GM18909 (cell line): ENCODE data around the gene RPS21.

ENCODE experiments used
- ATAC-seq: cut with Tn5 transposase; IDR thresholded peaks from one replicate; pipeline ENCODE4 v1.9.1; 2021; ENCODE audit warnings: mild to moderate bottlenecking; ENCODE audit not compliant: unreplicated experiment, poor library complexity

The RPS21 gene

DNA sequence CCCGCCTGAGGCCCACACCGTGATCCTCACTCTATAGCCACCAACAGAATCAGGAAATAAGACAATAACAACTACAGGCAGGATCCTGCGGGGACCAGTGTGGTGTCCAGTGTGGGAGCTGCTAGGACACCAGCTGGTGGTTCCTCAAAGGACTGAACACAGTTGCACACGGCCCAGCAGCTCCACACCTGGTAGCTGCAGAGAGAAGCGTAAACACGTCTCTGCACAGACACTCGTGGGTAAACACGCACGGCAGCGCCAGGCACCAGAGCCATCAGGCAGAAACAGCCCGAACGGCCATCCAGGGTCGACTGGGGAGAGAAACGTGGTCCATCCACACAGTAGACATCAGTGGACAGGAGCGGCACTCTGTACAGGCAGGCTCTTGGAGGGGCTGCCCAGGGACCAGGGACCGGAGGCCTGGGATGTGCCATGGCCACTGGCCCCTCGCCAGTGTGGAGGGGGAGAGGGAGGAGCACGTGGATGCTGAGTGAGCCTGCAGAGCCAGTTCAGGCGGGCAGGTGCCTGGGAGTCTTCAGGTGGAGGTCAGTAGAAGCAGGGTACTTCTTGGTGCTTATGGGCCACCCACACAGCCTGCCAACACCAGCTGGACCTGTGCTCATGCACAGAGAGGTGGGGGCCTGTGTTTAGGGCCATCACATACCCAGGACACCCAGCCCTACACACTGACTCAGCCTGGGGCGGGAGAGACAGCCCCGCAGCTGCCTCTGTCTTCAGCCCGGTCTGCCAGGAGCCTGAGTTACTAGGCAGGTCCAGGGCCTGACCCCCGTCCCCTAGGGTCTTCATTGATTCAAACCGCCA, 12.4 kb upstream of the RPS21 start:
- ATAC-seq, result no peak

DNA sequence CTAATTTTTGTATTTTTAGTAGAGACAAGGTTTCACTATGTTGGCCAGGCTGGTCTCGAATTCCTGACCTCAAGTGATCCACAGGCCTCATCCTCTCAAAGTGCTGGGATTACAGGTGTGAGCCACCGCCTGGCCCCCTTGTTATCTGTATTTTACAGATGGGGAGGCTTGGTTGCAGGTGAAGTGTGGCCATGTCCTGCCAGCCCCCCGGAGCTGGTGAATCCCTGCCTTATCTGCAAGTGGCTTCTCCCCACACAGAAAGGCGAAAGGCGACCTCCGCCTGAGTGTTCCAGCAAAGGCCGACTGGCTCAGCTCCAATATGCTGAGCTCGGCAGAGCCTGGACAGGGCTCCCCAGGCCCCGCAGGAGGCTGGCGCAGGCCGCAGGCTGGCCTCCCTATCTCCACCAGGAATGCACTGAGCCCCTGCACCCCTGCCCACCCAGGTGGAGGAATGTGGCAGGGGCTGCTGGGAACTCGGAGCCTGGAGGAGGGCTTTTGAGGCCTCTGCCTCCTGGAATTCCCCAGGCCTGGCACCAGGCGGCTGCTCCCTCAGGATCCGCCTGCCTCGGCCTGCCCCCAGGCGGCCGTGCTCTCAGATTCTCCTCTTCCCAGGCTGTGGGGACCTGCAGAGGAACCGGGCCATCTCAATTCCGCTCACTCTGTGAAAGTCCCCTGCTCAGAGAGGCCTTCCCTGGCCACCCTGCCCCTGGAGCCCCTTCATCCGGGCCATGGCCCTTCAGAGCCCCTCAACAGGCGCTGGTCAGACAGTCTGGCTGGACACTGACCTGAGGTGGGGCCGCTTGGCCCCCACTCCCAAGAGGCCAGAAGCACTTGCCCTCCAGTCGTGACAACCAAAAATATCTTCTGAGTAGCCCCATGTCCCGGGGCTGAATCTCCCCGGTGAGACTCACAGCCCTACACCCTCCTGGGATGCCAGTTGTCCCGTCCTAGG, 10.5 kb upstream of the RPS21 start:
- no peak for ATAC-seq

DNA sequence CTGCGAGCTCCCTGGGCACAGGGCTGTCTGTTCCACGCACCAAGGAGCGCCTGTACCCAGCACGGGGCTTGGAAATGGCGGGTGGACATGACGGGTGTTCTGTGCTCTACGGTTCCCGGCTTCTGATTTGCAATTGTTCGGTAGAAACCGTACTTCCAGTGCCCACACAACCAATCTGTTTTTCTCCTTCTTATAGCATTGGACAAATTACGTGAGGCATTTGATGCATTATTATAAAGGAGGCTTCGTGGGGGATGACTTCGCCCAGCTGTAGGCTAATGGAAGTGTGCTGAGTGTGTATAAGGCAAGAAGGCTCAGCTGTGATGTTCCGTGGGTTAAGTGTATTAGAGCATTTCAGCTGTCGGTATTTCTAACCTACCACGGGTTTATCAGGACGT, 9.8 kb upstream of the RPS21 start:
- ATAC-seq, result no peak

DNA sequence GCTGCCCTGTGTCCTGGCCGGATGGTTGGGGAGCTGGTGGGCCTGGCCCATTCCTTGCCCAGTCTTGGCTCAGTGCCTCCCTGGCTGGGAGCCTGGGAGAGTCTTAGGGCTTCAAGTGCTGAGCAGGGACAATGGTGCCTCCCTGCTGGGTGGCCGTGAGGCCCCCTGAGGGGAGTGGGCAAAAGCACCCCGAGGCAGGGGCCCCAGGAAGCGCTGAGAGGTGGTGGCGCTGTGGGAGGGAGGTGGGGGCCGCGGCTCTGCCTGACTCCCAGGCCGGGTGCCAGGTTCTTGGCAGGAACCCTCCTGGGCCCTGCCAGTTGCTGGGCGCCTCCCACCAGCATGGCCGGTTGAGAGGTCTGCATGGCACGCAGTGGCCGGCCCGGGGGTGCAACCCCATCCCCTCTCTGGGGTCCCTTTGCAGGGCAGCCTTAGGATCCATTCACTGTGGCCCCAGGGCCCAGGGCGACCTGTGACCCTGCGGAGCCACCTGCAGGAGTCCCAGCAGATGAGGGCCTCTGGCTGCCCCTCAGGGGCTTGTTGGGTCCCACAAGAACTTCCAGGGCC, 9.2 kb upstream of the RPS21 start:
- no peak for ATAC-seq

DNA sequence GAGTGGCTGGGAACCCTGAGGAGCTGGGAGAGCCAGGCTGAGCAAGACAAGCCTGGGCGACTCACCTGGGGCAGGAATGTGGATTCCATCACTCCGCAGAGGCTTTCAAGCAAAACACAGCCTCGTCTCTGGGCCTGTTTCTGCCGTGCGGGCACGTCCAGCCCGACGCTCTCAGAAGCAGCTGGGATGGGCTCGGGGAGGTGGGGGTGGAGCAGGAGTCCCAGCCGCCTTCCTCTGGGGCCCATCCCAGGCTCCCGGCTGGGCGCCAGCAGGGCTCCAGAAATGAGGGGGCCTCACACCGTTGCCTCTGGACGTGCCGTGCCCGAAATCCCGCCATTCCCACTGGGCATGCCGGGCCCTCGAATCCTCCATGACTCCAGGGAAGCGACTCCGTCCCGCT, 8.7 kb upstream of the RPS21 start:
- no peak for ATAC-seq

DNA sequence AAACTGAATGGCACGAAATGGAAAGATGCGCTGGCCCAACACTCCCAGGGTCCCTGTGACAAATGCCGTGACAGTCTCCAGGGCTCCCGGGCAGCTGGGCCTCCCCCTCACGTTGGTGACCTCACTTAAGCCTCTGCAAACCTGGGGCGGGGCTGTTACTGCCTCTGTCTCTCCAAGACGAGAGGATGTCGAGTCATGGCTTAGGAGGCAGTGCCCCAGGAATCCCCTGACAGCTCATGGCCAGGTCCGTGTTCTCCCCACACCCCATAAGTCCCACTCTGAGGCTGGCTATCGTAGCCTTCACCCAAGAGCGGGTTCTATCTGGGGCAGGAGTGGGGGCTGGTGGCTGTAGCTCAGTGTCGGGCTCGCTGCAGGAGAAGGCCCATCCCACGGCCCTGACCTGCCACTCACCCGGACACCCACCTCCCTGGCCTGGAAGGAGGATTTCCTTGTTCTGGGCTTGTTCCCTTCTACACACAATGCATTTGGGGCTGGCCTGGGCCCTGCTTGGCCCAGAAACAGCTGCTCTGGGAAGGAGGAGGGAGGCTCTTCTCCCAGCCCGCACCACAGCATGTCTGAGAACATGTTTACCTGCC, 5.6 kb upstream of the RPS21 start:
- no peak for ATAC-seq

DNA sequence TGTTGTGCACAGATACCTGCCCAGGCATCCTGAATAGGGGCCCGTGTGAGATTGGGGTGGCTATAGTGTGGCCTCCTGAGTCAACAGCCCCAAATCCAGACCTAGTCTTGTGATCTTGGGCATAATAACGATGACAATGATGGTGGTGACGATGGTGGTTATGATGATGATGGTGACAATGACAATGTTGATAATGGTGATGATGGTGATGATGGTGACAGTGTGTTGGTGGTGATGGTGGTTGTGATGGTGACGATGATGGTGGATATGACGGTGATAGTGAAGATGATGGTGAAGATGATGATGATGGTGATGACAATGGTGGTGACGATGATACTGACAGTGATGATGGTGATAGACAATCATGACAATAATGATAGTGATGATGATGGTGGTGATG, 5.1 kb upstream of the RPS21 start:
- ATAC-seq, result no peak

DNA sequence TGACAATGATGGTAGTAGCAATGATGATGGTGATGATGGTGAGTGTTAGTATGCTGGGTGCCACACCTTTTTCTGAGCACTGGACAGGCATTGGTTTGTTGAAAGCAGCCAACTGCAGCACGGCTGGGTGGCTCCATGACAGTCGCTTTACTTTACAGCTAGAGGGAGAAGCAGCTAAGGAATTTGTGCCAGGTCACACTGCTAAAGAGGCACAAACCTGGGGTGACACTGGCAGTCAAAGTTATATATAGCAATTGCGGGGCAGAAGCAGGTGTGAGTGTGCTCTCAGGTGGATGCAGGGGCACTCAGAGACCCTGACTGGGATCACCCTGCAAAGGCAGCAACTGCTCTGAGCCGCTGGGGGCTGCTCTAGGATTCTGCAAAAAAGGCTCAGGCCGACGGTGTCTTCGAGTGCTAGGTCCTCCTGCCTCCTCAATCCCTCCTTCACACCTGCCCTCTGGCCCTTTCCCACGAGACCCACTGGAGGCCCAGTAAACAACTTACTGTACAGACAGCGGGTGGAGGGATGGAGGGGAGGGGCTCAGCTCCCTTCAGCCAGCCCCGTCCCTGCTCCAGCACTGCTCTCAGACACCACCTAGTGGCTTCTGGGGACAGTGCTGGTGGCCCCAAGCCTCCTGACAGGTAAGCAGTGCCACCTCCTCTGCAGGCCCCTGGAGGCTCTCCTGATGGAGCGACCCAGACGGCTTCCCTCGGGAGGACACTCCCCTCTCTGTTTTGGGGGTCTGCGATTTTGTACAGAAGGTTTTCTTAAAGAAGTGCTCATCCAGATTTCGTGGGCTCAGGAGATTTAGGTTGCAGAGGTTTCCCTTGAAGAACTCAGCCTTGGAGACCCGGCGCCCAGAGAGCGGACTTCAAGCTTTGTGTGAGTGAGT, 4.4 kb upstream of the RPS21 start:
- ATAC-seq, result peak; percentile 65

DNA sequence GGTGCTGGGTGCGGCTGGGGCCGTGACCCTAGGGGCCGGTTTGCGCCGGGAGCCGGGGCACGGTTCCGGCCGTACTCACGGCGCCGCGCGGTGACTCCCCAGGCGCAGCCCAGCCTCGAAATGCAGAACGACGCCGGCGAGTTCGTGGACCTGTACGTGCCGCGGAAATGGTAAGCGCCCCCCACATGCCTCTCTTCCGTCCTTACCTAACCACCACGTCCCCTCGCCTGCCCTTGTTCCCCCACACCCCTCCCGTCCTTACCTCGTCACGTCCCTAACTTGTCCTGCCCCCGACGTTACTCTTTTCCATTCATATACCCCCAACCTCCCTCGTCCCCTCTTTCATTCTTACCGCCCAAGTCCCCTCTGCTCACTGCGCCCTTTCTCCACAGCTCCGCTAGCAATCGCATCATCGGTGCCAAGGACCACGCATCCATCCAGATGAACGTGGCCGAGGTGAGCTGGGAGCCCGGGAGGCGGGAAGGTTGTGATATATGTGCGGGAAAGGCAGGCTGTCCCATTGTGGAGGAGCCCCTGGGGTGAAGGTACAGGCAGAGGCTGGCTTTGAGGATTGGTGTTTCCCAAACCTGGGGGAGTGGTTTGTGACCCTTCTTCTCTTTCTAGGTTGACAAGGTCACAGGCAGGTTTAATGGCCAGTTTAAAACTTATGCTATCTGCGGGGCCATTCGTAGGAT, 463 bp downstream of the RPS21 start:
- no peak for ATAC-seq

DNA sequence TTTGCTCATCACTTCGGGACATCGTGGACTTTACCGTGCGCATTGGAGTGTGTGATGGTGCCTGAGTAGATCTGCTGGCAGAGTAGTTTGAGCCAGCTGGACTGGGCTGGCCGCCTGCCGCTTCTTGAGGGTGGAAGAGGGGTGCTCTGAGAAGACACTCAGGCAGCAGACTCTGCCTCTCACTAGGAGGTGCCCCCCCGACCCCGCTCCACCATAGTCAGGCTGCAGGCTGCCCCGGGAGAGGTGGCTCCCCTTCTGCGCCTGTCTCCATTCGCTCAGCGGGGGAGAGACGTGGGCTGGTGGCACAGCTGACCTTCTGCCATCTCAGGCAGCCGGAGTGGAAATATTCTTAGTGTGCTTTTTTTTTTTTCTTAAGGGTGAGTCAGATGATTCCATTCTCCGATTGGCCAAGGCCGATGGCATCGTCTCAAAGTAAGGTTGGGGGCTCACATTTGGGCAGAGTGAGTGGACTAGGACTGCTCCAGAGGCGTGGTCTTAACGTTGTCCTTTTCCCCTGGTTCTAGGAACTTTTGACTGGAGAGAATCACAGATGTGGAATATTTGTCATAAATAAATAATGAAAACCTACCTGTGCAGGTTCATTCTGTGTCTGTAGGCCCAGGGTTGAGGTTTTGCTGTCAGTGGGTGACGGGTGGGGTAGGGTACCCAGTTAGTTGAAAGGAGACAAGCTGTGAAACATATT, 1.2 kb downstream of the RPS21 start:
- no peak for ATAC-seq

DNA sequence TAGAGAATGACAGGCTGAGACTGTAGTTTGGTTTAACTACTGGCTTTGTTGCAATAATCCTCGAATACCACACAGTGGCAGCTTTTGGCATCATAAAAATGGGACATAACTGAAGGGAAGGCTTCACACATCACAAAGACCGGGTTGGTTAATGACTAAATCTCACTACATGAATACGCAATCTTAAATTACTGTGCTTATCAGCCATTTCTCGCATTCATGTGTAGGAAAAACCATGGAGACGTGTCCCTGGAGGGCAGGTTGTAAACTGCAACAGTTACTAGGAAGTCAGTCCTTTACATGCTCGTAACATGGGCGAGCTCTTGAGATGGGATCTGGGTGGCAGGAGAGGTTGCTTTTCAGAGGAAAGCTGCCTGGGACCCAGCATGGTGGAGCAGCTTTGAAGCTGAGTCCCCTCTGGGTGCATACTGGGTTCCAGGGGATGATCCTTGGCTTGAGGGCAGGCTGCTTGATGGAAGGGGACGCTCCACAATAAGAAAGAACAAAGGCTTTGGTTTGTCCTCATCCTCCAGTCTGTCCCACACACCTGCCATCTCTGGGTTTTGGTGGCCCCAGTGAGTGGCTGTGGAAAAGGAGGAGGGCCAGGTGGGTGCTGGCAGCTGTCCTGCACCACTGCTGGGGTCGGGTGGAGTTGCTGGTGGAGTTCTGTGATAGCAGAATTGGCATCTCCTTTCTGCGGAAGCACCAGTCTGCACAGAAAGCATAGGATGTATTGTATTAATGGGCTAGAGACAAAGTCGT, 2.1 kb downstream of the RPS21 start:
- ATAC-seq, result no peak

DNA sequence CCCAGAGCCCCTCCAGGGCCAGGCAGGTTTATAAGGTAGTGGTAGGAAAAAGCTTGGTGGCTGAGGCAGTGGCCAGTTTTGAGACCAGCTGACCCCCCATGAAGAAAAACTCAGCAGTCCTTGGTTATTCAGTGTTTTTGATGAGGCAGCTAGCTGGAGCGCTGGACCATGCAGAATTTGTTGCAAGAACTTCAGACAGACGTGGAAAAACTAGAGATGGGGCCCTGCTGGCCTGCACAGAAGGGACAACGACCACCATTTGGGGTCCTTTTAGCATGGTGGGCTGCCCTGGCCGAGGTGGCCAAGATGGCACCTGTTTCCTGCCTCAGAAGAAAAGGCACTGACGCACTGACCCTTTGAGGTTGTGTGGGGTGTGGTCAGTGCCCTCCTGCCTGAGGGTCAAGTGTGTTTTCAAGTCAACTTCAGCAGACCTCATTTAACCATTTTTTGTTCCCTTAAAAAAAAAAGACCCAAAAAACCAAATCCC, 2.7 kb downstream of the RPS21 start:
- ATAC-seq, result no peak

DNA sequence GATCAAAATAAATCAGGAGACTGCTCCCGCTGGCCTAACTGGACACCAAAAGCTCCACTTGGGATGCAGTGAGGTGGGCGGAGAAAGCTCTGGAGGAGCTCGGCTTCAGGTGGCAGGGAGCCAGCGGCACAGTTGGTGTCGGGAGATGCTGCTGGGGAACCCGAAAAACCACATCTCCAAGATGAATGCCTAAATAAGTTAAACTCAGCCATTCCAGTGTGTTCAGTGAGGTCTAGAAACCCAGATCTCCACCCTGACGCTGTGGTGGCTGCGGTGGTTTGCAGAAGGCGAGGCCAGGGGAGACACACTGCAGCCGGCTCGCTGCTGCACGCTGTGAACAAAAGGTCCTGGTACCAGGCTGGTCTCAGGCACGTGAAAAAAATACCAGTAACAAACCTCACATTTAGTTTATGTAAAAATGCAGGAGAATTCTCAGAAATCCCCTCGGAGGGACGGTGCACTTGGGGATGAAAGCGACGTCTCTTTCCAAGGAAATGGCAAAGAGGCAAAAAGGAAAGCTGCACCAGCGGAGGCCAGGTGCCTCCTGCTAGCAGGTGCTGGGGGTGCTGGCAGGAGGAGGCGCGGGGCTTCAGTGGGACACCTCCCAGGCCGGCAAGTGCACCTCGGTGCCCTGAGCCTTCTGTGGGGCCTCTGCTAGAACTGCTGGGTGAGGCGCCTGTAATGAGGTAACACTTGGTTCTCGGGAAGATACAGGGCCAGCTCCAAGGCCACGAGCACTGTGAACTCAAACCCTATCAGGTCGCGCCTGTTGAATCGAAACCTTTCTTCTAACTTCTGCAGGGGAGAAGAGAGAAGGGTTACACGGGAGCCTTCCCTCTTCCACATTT, 3.6 kb downstream of the RPS21 start:
- ATAC-seq, result no peak

DNA sequence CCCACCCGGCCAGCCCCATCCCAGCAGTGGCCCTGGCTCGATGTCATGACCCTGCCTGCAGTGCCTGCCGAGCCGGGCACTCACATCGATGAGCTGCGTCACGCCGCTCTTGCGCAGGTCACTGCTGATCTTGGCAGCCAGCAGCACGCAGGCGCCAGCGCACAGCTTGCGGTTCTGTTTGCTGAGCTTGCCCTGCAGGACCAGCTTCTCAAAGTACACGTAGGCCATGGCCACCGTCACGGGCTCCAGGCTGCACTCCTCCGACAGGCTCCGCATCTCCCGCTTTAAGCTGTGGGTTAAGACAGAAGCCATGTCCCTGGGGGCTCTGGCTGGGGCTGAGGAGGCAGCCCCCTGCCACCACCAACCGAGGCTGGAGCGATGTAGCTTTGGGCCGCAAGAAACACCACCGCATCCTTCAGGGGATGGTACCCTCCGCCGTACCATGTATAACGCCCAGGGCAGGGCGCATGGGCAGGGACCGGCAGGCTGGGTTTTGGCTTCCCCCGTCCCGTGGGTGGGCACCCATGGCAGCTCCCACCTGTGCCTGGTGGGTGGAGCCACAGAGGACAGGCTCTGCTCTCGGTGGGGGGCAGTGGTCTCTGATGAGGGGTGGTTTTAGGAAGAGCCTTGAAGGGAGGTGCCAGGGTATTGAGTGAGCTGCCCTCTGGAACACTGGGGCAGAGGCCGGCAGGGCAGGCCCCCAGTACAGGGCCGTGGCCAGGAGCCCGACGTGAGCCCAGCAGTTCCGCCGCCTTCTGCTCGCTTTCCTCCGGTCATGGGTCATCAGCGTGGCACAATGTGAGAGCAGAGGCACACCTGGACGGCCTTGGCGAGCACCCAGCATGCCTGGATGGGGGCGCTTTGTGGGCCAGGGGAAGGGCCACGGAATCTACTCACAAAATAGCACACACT, 4.5 kb downstream of the RPS21 start:
- no peak for ATAC-seq

DNA sequence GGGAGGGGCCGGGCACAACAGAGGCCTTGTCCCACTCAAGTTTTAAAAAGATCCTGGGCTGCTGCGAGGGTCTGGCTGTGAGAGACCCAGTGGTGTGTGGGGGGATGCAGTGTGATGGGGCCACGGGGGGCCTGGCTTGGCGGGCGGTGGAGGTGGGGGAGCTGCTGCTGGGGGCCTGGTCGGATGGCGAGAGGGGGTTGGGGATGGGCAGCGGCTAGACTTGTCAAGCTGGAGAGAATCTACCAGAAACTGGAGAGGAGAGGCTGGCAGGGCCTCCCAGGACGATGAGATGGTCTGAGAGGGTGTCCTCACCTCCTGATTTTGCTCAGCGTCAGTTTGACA, 5.1 kb downstream of the RPS21 start:
- ATAC-seq, result no peak
